AG08396 (cell line): ENCODE results near the gene MMP24OS.
A peak's percentile ranks its signal among the peaks of the same experiment; 100 is the strongest.
"Not testable (repeated sequence)": the region's sequence is repeated elsewhere in the genome, so short reads cannot be mapped to it uniquely, and the experiment has no call there.

ENCODE experiments used
- DNase-seq: peaks from one replicate; pipeline ENCODE4 v3.0.0; 2012; ENCODE audit warnings: low spot score, mixed read lengths

MMP24OS gene

GRCh38 chr20:35275741-35276251 lies 2.1 kb downstream of the MMP24OS start:
- DNase-seq, result no peak

GRCh38 chr20:35274172-35275092 lies 3.5 kb downstream of the MMP24OS start:
- no peak for DNase-seq

GRCh38 chr20:35273449-35274171 lies 4.3 kb downstream of the MMP24OS start:
- DNase-seq, result no peak

GRCh38 chr20:35271904-35272303 lies 6.0 kb downstream of the MMP24OS start:
- no peak for DNase-seq

GRCh38 chr20:35271073-35271882 lies 6.6 kb downstream of the MMP24OS start:
- DNase-seq, result no peak

GRCh38 chr20:35270021-35270902 lies 7.7 kb downstream of the MMP24OS start:
- DNase-seq, result no peak

- peak; percentile 82 for DNase-seq
These were observed 8.7 kb downstream of the MMP24OS start for GRCh38 chr20:35269055-35269781.

GRCh38 chr20:35267092-35267491 lies 10.8 kb downstream of the MMP24OS start:
- no peak for DNase-seq

GRCh38 chr20:35264755-35265154 lies 13.2 kb downstream of the MMP24OS start:
- no peak for DNase-seq

- no peak for DNase-seq
These were observed 14.2 kb downstream of the MMP24OS start for GRCh38 chr20:35263532-35264341.

- peak; percentile 66 for DNase-seq
These were observed 15.0 kb downstream of the MMP24OS start for GRCh38 chr20:35262731-35263531.

- not testable (repeated sequence) for DNase-seq
These were observed 15.6 kb downstream of the MMP24OS start for GRCh38 chr20:35262321-35262720.

- DNase-seq, result no peak
These were observed 17.5 kb downstream of the MMP24OS start for GRCh38 chr20:35260426-35260825.

- no peak for DNase-seq
These were observed 20.6 kb downstream of the MMP24OS start for GRCh38 chr20:35257175-35257909.

GRCh38 chr20:35254448-35254999 lies 23.4 kb downstream of the MMP24OS start:
- DNase-seq, result no peak

- no peak for DNase-seq
These were observed 24.9 kb downstream of the MMP24OS start for GRCh38 chr20:35253010-35253409.

- DNase-seq, result not testable (repeated sequence)
These were observed 25.3 kb downstream of the MMP24OS start for GRCh38 chr20:35252598-35252997.
